GM12892 (cell line): Measurements from ENCODE around the gene PRDM13.

ENCODE experiments used
- POLR2A ChIP-seq: IDR thresholded peaks from 2 replicates; pipeline ENCODE4 v1.6.1; 2011; ENCODE audit warnings: low read depth, low read length, control low read depth
- POLR2AphosphoS5 ChIP-seq: IDR thresholded peaks from 2 replicates; pipeline ENCODE4 v1.6.1; 2011; ENCODE audit warnings: low read depth, low read length, control low read depth
- TAF1 ChIP-seq: IDR thresholded peaks from 2 replicates; pipeline ENCODE4 v1.6.1; 2011; ENCODE audit warnings: low read depth, mild to moderate bottlenecking, control low read depth, low read length, borderline replicate concordance

GRCh38 chr6:99603421-99604165 is 3.0 kb upstream of the PRDM13 start:
- TF ChIP-seq POLR2A (no peak), POLR2AphosphoS5 (no peak), TAF1 (no peak)
